Transverse colon (tissue), 4 donors: ENCODE results near the gene HOXA6.

Source experiments
- CTCF ChIP-seq, 5 experiments: fragments of 200-600 bp in 3 of 5; fragments of 450-650 bp in 2 of 5; sonication (generic) in 3 of 5; IDR thresholded peaks; 1 replicate in 2 of 5; 2 replicates in 3 of 5; pipeline ENCODE4 v1.5.1; 2016 to 2017; ENCODE audit warnings: antibody characterized with exemption in 5 of 5, inconsistent platforms in 3 of 5, mild to moderate bottlenecking in 2 of 5, moderate library complexity in 1 of 5
- POLR2A ChIP-seq: fragments of 450-650 bp; IDR thresholded peaks from one replicate; pipeline ENCODE4 v1.6.1; 2016; ENCODE audit warnings: antibody characterized with exemption, mild to moderate bottlenecking, moderate library complexity
- POLR2AphosphoS5 ChIP-seq, 3 donors: sonication (generic); formaldehyde crosslinking; IDR thresholded peaks; one replicate each; pipeline ENCODE4 v1.6.1; 2016; ENCODE audit warnings: antibody characterized with exemption in 3 of 3

- no peak for TF ChIP-seq CTCF (IDR thresholded peaks at IDR 0.05)
- TF ChIP-seq POLR2AphosphoS5 (IDR thresholded peaks at IDR 0.05) = no peak
- no peak for TF ChIP-seq POLR2A
Measured at GRCh38 chr7:27167916-27168264, 20.3 kb upstream of the HOXA6 start.
